ENCODE results near the gene MBOAT2. TPM values are rescaled to one million over a fixed set of nuclear protein-coding genes. Genes with fewer than 3 reads are reported as not detected.

The MBOAT2 gene
- total and polyA plus RNA-seq, 2 of the 13 experiments (the other 11 are each of a cell fraction or from before 2014, with no cell fraction given): 0.11 to 0.36 TPM

DNA sequence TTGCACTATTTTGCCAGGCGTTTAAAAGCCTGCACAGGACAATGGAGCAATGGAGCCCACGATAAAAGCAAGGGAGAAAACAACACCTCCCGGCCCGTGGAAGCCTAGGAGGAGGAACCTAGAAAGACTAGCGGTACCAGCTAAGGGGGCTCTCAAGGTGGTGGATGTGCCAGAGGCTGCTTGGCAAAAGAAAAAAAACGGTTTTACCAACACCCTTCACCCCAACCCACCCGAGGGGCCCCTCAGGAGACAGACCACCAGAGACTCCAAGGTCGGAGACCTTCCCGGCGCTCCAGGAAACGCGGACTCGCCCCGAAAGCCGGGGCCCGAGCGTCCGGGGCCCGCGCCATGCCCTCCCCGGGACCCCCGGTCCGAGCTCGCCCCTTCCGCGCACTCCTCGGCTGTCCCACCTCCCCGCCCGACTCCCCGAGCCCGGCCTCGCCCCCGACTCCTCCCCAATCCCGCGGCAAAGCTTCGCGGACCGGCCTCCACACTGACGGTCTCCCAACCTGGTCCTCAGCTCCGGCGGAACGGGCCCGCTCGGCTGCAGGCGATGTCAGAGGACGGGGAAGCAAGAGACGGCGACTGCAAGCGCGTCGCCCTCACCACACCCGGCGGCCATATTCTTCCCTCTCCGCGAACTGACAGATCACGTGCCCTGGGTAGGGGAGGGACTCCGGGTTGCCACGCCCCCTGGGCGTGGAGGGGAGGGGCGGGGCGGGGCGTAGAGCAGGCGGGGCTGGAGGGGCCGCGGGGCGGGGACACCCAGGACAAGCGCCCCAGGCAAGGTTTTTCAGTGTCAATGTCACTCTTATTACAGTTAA lies 166.3 kb downstream of the MBOAT2 start, which contains the start of gene KIDINS220 (continued):
- TF ChIP-seq, protein P1, sequence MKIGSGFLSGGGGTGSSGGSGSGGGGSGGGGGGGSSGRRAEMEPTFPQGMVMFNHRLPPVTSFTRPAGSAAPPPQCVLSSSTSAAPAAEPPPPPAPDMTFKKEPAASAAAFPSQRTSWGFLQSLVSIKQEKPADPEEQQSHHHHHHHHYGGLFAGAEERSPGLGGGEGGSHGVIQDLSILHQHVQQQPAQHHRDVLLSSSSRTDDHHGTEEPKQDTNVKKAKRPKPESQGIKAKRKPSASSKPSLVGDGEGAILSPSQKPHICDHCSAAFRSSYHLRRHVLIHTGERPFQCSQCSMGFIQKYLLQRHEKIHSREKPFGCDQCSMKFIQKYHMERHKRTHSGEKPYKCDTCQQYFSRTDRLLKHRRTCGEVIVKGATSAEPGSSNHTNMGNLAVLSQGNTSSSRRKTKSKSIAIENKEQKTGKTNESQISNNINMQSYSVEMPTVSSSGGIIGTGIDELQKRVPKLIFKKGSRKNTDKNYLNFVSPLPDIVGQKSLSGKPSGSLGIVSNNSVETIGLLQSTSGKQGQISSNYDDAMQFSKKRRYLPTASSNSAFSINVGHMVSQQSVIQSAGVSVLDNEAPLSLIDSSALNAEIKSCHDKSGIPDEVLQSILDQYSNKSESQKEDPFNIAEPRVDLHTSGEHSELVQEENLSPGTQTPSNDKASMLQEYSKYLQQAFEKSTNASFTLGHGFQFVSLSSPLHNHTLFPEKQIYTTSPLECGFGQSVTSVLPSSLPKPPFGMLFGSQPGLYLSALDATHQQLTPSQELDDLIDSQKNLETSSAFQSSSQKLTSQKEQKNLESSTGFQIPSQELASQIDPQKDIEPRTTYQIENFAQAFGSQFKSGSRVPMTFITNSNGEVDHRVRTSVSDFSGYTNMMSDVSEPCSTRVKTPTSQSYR (CRISPR knock-in tag; IDR thresholded peaks at IDR 0.05; ENCODE audit: borderline replicate concordance): no peak
- TF ChIP-seq ETV5 (CRISPR knock-in tag; IDR thresholded peaks at IDR 0.05; ENCODE audit: borderline replicate concordance): peak; percentile 44
- no peak for TF ChIP-seq FOXA1 (IDR thresholded peaks at IDR 0.05)
- TF ChIP-seq FOXA1 (CRISPR knock-in tag; IDR thresholded peaks at IDR 0.05): no peak; the same call in 1 of the 2 replicates
- no peak for TF ChIP-seq PITX1 (CRISPR knock-in tag; IDR thresholded peaks at IDR 0.05)
- no peak for TF ChIP-seq ATM (IDR thresholded peaks at IDR 0.05; ENCODE audit: borderline replicate concordance)
- TF ChIP-seq ZNF207 (IDR thresholded peaks at IDR 0.05; ENCODE audit: borderline replicate concordance): no peak
- no peak for TF ChIP-seq NR3C1 (CRISPR knock-in tag; IDR thresholded peaks at IDR 0.05)
- TF ChIP-seq KDM2A (CRISPR knock-in tag; IDR thresholded peaks at IDR 0.05; ENCODE audit: borderline replicate concordance, low read depth): peak; percentile 85
- peak; percentile 40; the same call in 1 of the 2 replicates for TF ChIP-seq ZNF350 (CRISPR knock-in tag; IDR thresholded peaks at IDR 0.05; ENCODE audit: borderline replicate concordance, low read depth)
- TF ChIP-seq SRSF9 (IDR thresholded peaks at IDR 0.05; ENCODE audit: borderline replicate concordance, insufficient read depth, low read depth, low read length, poor library complexity, severe bottlenecking): no peak
- TF ChIP-seq YY1 (IDR thresholded peaks at IDR 0.05; ENCODE audit: insufficient read depth, insufficient replicate concordance, low read depth, low read length): peak; percentile 97
- TF ChIP-seq, protein P2, sequence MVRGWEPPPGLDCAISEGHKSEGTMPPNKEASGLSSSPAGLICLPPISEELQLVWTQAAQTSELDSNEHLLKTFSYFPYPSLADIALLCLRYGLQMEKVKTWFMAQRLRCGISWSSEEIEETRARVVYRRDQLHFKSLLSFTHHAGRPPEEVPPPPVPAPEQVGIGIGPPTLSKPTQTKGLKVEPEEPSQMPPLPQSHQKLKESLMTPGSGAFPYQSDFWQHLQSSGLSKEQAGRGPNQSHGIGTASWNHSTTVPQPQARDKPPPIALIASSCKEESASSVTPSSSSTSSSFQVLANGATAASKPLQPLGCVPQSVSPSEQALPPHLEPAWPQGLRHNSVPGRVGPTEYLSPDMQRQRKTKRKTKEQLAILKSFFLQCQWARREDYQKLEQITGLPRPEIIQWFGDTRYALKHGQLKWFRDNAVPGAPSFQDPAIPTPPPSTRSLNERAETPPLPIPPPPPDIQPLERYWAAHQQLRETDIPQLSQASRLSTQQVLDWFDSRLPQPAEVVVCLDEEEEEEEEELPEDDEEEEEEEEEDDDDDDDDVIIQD (CRISPR knock-in tag; IDR thresholded peaks at IDR 0.05; ENCODE audit: low read depth): peak; percentile 42; the same call in 1 of the 2 replicates
- no peak for TF ChIP-seq DPF2 (CRISPR knock-in tag; IDR thresholded peaks at IDR 0.05; ENCODE audit: borderline replicate concordance, low read depth)
- TF ChIP-seq ZNF383 (CRISPR knock-in tag; IDR thresholded peaks at IDR 0.05; ENCODE audit: borderline replicate concordance): no peak
- TF ChIP-seq ZNF746 (CRISPR knock-in tag; IDR thresholded peaks at IDR 0.05): no peak
- TF ChIP-seq, protein P3, sequence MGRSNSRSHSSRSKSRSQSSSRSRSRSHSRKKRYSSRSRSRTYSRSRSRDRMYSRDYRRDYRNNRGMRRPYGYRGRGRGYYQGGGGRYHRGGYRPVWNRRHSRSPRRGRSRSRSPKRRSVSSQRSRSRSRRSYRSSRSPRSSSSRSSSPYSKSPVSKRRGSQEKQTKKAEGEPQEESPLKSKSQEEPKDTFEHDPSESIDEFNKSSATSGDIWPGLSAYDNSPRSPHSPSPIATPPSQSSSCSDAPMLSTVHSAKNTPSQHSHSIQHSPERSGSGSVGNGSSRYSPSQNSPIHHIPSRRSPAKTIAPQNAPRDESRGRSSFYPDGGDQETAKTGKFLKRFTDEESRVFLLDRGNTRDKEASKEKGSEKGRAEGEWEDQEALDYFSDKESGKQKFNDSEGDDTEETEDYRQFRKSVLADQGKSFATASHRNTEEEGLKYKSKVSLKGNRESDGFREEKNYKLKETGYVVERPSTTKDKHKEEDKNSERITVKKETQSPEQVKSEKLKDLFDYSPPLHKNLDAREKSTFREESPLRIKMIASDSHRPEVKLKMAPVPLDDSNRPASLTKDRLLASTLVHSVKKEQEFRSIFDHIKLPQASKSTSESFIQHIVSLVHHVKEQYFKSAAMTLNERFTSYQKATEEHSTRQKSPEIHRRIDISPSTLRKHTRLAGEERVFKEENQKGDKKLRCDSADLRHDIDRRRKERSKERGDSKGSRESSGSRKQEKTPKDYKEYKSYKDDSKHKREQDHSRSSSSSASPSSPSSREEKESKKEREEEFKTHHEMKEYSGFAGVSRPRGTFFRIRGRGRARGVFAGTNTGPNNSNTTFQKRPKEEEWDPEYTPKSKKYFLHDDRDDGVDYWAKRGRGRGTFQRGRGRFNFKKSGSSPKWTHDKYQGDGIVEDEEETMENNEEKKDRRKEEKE (IDR thresholded peaks at IDR 0.05): no peak
- no peak for TF ChIP-seq FOXA3 (CRISPR knock-in tag; IDR thresholded peaks at IDR 0.05)
- peak; percentile 94 for TF ChIP-seq SAP130 (CRISPR knock-in tag; IDR thresholded peaks at IDR 0.05; ENCODE audit: low read depth)
- TF ChIP-seq PHB2 (IDR thresholded peaks at IDR 0.05; ENCODE audit: partially characterized antibody): no peak
- no peak for TF ChIP-seq SCMH1 (CRISPR knock-in tag; IDR thresholded peaks at IDR 0.05; ENCODE audit: borderline replicate concordance)
- no peak for TF ChIP-seq PCBP2 (optimal IDR thresholded peaks at IDR 0.05; ENCODE audit: low read depth, low read length, poor library complexity, severe bottlenecking)
- peak; percentile 14; the same call in 1 of the 2 replicates for TF ChIP-seq SP5 (CRISPR knock-in tag; IDR thresholded peaks at IDR 0.05; ENCODE audit: borderline replicate concordance, low read depth)

Measured in HepG2 (cell line).